ENCODE data around the gene NEK2.

DNA sequence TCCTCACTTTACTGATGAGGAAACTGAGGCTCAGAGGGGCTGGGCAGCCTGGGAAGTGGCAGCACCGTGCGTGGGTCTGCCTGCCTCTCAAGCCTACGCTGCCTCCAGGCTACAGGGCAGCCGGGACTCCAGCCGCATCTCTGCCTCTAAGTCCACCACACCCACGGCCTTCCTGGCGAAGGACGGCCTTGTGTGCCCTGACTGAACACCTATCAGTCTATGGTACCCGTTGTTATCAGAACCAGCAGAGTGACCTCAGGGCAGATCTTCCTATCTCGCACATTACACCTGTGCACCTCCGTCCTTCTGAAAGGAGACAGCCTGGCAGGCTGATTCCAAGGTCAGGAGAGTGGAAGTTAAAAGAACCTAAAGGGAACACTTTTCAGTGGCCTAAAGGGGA lies 60.8 kb downstream of the NEK2 start:
- TF ChIP-seq, protein P1, sequence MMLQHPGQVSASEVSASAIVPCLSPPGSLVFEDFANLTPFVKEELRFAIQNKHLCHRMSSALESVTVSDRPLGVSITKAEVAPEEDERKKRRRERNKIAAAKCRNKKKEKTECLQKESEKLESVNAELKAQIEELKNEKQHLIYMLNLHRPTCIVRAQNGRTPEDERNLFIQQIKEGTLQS (IDR thresholded peaks at IDR 0.05): no peak
- TF ChIP-seq CEBPB (IDR thresholded peaks at IDR 0.05; ENCODE audit: low read depth) (no peak), SP1 (IDR thresholded peaks at IDR 0.05; ENCODE audit: low read depth) (no peak)
- TF ChIP-seq, protein P2, sequence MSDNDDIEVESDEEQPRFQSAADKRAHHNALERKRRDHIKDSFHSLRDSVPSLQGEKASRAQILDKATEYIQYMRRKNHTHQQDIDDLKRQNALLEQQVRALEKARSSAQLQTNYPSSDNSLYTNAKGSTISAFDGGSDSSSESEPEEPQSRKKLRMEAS (IDR thresholded peaks at IDR 0.05): no peak
- TF ChIP-seq, protein P3, sequence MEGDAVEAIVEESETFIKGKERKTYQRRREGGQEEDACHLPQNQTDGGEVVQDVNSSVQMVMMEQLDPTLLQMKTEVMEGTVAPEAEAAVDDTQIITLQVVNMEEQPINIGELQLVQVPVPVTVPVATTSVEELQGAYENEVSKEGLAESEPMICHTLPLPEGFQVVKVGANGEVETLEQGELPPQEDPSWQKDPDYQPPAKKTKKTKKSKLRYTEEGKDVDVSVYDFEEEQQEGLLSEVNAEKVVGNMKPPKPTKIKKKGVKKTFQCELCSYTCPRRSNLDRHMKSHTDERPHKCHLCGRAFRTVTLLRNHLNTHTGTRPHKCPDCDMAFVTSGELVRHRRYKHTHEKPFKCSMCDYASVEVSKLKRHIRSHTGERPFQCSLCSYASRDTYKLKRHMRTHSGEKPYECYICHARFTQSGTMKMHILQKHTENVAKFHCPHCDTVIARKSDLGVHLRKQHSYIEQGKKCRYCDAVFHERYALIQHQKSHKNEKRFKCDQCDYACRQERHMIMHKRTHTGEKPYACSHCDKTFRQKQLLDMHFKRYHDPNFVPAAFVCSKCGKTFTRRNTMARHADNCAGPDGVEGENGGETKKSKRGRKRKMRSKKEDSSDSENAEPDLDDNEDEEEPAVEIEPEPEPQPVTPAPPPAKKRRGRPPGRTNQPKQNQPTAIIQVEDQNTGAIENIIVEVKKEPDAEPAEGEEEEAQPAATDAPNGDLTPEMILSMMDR (IDR thresholded peaks at IDR 0.05 in 2 of 3, conservative IDR thresholded peaks at IDR 0.05 in 1 of 3; ENCODE audit: borderline replicate concordance in 1 of 3, insufficient read depth in 1 of 3, low read depth in 2 of 3, low read length in 2 of 3): no peak
- TF ChIP-seq, protein P4, sequence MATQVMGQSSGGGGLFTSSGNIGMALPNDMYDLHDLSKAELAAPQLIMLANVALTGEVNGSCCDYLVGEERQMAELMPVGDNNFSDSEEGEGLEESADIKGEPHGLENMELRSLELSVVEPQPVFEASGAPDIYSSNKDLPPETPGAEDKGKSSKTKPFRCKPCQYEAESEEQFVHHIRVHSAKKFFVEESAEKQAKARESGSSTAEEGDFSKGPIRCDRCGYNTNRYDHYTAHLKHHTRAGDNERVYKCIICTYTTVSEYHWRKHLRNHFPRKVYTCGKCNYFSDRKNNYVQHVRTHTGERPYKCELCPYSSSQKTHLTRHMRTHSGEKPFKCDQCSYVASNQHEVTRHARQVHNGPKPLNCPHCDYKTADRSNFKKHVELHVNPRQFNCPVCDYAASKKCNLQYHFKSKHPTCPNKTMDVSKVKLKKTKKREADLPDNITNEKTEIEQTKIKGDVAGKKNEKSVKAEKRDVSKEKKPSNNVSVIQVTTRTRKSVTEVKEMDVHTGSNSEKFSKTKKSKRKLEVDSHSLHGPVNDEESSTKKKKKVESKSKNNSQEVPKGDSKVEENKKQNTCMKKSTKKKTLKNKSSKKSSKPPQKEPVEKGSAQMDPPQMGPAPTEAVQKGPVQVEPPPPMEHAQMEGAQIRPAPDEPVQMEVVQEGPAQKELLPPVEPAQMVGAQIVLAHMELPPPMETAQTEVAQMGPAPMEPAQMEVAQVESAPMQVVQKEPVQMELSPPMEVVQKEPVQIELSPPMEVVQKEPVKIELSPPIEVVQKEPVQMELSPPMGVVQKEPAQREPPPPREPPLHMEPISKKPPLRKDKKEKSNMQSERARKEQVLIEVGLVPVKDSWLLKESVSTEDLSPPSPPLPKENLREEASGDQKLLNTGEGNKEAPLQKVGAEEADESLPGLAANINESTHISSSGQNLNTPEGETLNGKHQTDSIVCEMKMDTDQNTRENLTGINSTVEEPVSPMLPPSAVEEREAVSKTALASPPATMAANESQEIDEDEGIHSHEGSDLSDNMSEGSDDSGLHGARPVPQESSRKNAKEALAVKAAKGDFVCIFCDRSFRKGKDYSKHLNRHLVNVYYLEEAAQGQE (IDR thresholded peaks at IDR 0.05; ENCODE audit: low read depth): no peak
